ENCODE results near the gene TMEM26. TPM values are rescaled to one million over a fixed set of nuclear protein-coding genes. Genes with fewer than 3 reads are reported as not detected.

The TMEM26 gene
- total and polyA plus RNA-seq, 2 experiments from 2014 or later, result 1.0 to 1.9 TPM

GRCh38 chr10:61399406-61399805, 53.8 kb downstream of the TMEM26 start:
- H3K4me3 Mint-ChIP-seq, result no peak overlapping the region
- no peak for TF ChIP-seq ZNF462 (CRISPR knock-in tag; IDR thresholded peaks at IDR 0.05)
- no peak for TF ChIP-seq ETS1 (IDR thresholded peaks at IDR 0.05)
- no peak for TF ChIP-seq REST (IDR thresholded peaks at IDR 0.05; ENCODE audit: unreplicated experiment)
- no peak for TF ChIP-seq CREB1 (CRISPR knock-in tag; IDR thresholded peaks at IDR 0.05; ENCODE audit: low read depth)
- no peak for TF ChIP-seq STAT1 (IDR thresholded peaks at IDR 0.05; ENCODE audit: unreplicated experiment)
- no peak for TF ChIP-seq ZNF331 (CRISPR knock-in tag; IDR thresholded peaks at IDR 0.05; ENCODE audit: low read depth)
- no peak for TF ChIP-seq EZH2 (IDR thresholded peaks at IDR 0.05; ENCODE audit: low read depth, unreplicated experiment)
- TF ChIP-seq EZH2phosphoT487 (IDR thresholded peaks at IDR 0.05; ENCODE audit: unreplicated experiment), result no peak
- no peak for TF ChIP-seq ZNF114 (CRISPR knock-in tag; IDR thresholded peaks at IDR 0.05)
- no peak for TF ChIP-seq POLR2AphosphoS5 (IDR thresholded peaks at IDR 0.05; ENCODE audit: low read depth)
- no peak for TF ChIP-seq JUNB (IDR thresholded peaks at IDR 0.05; ENCODE audit: unreplicated experiment)
- no peak for TF ChIP-seq NANOG (IDR thresholded peaks at IDR 0.05; ENCODE audit: borderline replicate concordance)
- TF ChIP-seq CTCF (conservative IDR thresholded peaks at IDR 0.05; ENCODE audit: low read depth in 2 of 2), result no peak
- Histone ChIP-seq H3K4me3 (no peak overlapping the region), H3K36me3 (ENCODE audit: insufficient read depth) (no peaks in the 10 kb centered on the region), H4K20me1 (replicated peaks; ENCODE audit: insufficient read depth) (no peaks in the 10 kb centered on the region), H3K4me1 (ENCODE audit: insufficient read depth) (no peaks in the 10 kb centered on the region), H3K27ac (ENCODE audit: low read depth) (no peak overlapping the region), H2AFZ (no peak overlapping the region), H3F3A (replicated peaks; ENCODE audit: low read depth) (no peaks in the 10 kb centered on the region), H3K79me2 (replicated peaks; ENCODE audit: insufficient read depth) (no peaks in the 10 kb centered on the region), H3K4me2 (no peak overlapping the region), H3K27me3 (ENCODE audit: insufficient read depth) (no peaks in the 10 kb centered on the region), H3K9me2 (ENCODE audit: insufficient read depth) (no peaks in the 10 kb centered on the region; the same call in 1 of the 2 replicates)
- H3K9me3 Mint-ChIP-seq, result no peaks in the 10 kb centered on the region
- DNase-seq (ENCODE audit: low spot score) (no peak), ATAC-seq (no peak)
- H3K27ac Mint-ChIP-seq, result no peak overlapping the region
- no peaks in the 10 kb centered on the region for H3K27me3 Mint-ChIP-seq (ENCODE audit: insufficient read depth, low read depth, poor library complexity)
- H3K36me3 Mint-ChIP-seq (ENCODE audit: low read depth), result no peaks in the 10 kb centered on the region
- H3K4me1 Mint-ChIP-seq, result peaks cover 11% of the 10 kb centered on the region

Data from GM23338 (cell line).